H9 (cell line): ENCODE measurements around the gene EPS15. TPM values are rescaled to one million over a fixed set of nuclear protein-coding genes. Genes with fewer than 3 reads are reported as not detected.
"Not testable (repeated sequence)": the region's sequence is repeated elsewhere in the genome, so short reads cannot be mapped to it uniquely, and the experiment has no call there.

Experiments used
- DNase-seq: peaks from one replicate; pipeline ENCODE4 v3.0.0-alpha.2; 2017
- H2AFZ ChIP-seq: one replicate; pipeline ENCODE4 v1.6.1; 2013; ENCODE audit warnings: mild to moderate bottlenecking, low read length, control low read depth, moderate library complexity
- H2AK5ac ChIP-seq: 2 replicates; pipeline ENCODE4 v1.6.1; 2013; ENCODE audit warnings: low read length, control low read depth, mixed read lengths; ENCODE audit not compliant: insufficient read length
- H2BK120ac ChIP-seq: one replicate; pipeline ENCODE4 v1.6.1; 2013; ENCODE audit warnings: low read depth, mild to moderate bottlenecking, low read length, control low read depth, inconsistent platforms; ENCODE audit not compliant: poor library complexity, severe bottlenecking
- H2BK12ac ChIP-seq: 2 replicates; pipeline ENCODE4 v1.6.1; 2013; ENCODE audit warnings: low read length, control low read depth, mixed read lengths, low read depth; ENCODE audit not compliant: insufficient read length
- H2BK15ac ChIP-seq: 2 replicates; pipeline ENCODE4 v1.6.1; 2013; ENCODE audit warnings: low read depth, low read length, control low read depth
- H2BK20ac ChIP-seq: one replicate; pipeline ENCODE4 v1.6.1; 2013; ENCODE audit warnings: low read depth, mild to moderate bottlenecking, low read length, control low read depth, inconsistent platforms; ENCODE audit not compliant: poor library complexity, severe bottlenecking
- H2BK5ac ChIP-seq: 2 replicates; pipeline ENCODE4 v1.6.1; 2013; ENCODE audit warnings: low read length, control low read depth, mixed read lengths; ENCODE audit not compliant: insufficient read length
- H3K14ac ChIP-seq: 2 replicates; pipeline ENCODE4 v1.6.1; 2013; ENCODE audit warnings: low read length, control low read depth; ENCODE audit not compliant: insufficient read depth
- H3K18ac ChIP-seq: 2 replicates; pipeline ENCODE4 v1.6.1; 2013; ENCODE audit warnings: low read depth, mild to moderate bottlenecking, mixed read lengths, low read length, control low read depth; ENCODE audit not compliant: insufficient read length
- H3K23ac ChIP-seq: 2 replicates; pipeline ENCODE4 v1.6.1; 2013; ENCODE audit warnings: low read length, control low read depth, mixed read lengths, low read depth; ENCODE audit not compliant: insufficient read length
- H3K23me2 ChIP-seq: 2 replicates; pipeline ENCODE4 v1.6.1; 2013; ENCODE audit warnings: low read depth, mild to moderate bottlenecking, mixed read lengths, low read length, control low read depth; ENCODE audit not compliant: insufficient read length, poor library complexity, severe bottlenecking
- H3K27ac ChIP-seq: 2 replicates; pipeline ENCODE4 v1.5.1; 2013; ENCODE audit warnings: low read length, control low read depth, mixed read lengths, low read depth; ENCODE audit not compliant: insufficient read length
- H3K27me3 ChIP-seq: 2 replicates; pipeline ENCODE4 v1.6.1; 2013; ENCODE audit warnings: low read length, control low read depth, inconsistent platforms; ENCODE audit not compliant: insufficient read depth
- H3K4ac ChIP-seq: 2 replicates; pipeline ENCODE4 v1.6.1; 2013; ENCODE audit warnings: low read depth, mild to moderate bottlenecking, control low read depth, inconsistent platforms, low read length, moderate library complexity
- H3K4me1 ChIP-seq: 2 replicates; pipeline ENCODE4 v1.6.1; 2013; ENCODE audit warnings: low read length, control low read depth, inconsistent platforms; ENCODE audit not compliant: insufficient read depth
- H3K4me2 ChIP-seq: 2 replicates; pipeline ENCODE4 v1.6.1; 2013; ENCODE audit warnings: low read length, control low read depth, mixed read lengths; ENCODE audit not compliant: insufficient read length, insufficient read depth
- H3K56ac ChIP-seq: 2 replicates; pipeline ENCODE4 v1.6.1; 2013; ENCODE audit warnings: low read depth, mild to moderate bottlenecking, mixed read lengths, low read length, control low read depth; ENCODE audit not compliant: insufficient read length
- H3K79me1 ChIP-seq: 2 replicates; pipeline ENCODE4 v1.6.1; 2013; ENCODE audit warnings: low read depth, mild to moderate bottlenecking, moderate library complexity, low read length, control low read depth, inconsistent platforms; ENCODE audit not compliant: insufficient read depth, poor library complexity, severe bottlenecking
- H3K79me2 ChIP-seq: 2 replicates; pipeline ENCODE4 v1.6.1; 2013; ENCODE audit warnings: low read length, control low read depth, inconsistent platforms; ENCODE audit not compliant: insufficient read depth
- H3K9ac ChIP-seq: 2 replicates; pipeline ENCODE4 v1.6.1; 2013; ENCODE audit warnings: low read length, control low read depth, mixed read lengths; ENCODE audit not compliant: insufficient read length; ENCODE audit errors: extremely low read depth
- H3K9me3 ChIP-seq: one replicate; pipeline ENCODE4 v1.6.1; 2013; ENCODE audit warnings: low read depth, low read length, inconsistent platforms; ENCODE audit not compliant: control insufficient read depth
- H3T11ph ChIP-seq: one replicate; pipeline ENCODE4 v1.6.1; 2013; ENCODE audit warnings: mild to moderate bottlenecking, low read length, control low read depth, inconsistent platforms
- H4K20me1 ChIP-seq: one replicate; pipeline ENCODE4 v1.6.1; 2013; ENCODE audit not compliant: control insufficient read depth, insufficient read length, insufficient read depth
- H4K5ac ChIP-seq: 2 replicates; pipeline ENCODE4 v1.6.1; 2013; ENCODE audit warnings: low read depth, mild to moderate bottlenecking, mixed read lengths, low read length, control low read depth; ENCODE audit not compliant: insufficient read length
- H4K8ac ChIP-seq: replicated peaks from 2 replicates; pipeline ENCODE4 v1.6.1; 2013; ENCODE audit warnings: low read length, control low read depth, mixed read lengths, low read depth; ENCODE audit not compliant: insufficient read length
- H4K91ac ChIP-seq: 2 replicates; pipeline ENCODE4 v1.6.1; 2013; ENCODE audit warnings: low read depth, mild to moderate bottlenecking, moderate library complexity, mixed read lengths, low read length, control low read depth; ENCODE audit not compliant: insufficient read length
- H3K27ac Mint-ChIP-seq, 3 experiments: 2 replicates in 2 of 3; 3 replicates in 1 of 3; pipeline ENCODE4 v1.8.0; 2020 to 2021; ENCODE audit warnings: mixed read lengths in 3 of 3, mild to moderate bottlenecking in 1 of 3, moderate library complexity in 1 of 3
- H3K27me3 Mint-ChIP-seq: 2 replicates; pipeline ENCODE4 v1.8.0; 2021; ENCODE audit warnings: low read depth, mild to moderate bottlenecking, moderate library complexity, mixed read lengths
- H3K36me3 Mint-ChIP-seq, 3 experiments: 2 replicates in 2 of 3; 3 replicates in 1 of 3; pipeline ENCODE4 v1.8.0; 2020 to 2021; ENCODE audit warnings: low read depth in 3 of 3, mixed read lengths in 3 of 3; ENCODE audit not compliant: insufficient read depth in 1 of 3
- H3K4me1 Mint-ChIP-seq, 2 experiments: 2 replicates each; pipeline ENCODE4 v1.8.0; 2020; ENCODE audit warnings: mixed read lengths in 2 of 2
- H3K4me3 Mint-ChIP-seq, 2 experiments: 2 replicates in 1 of 2; 3 replicates in 1 of 2; pipeline ENCODE4 v1.8.0; 2020 to 2021; ENCODE audit warnings: mild to moderate bottlenecking in 2 of 2, mixed read lengths in 2 of 2, moderate library complexity in 1 of 2
- H3K9me3 Mint-ChIP-seq, 2 experiments: 2 replicates in 1 of 2; 3 replicates in 1 of 2; pipeline ENCODE4 v1.8.0; 2020; ENCODE audit warnings: mild to moderate bottlenecking in 2 of 2, mixed read lengths in 2 of 2, moderate library complexity in 1 of 2
- CTCF ChIP-seq: fragments of 200-600 bp; sonication (generic); conservative IDR thresholded peaks from 3 replicates; pipeline ENCODE4 v1.8.0; 2021; ENCODE audit warnings: antibody characterized with exemption, mild to moderate bottlenecking
- WGBS: extraction: QIAGEN DNeasy Blood & Tissue Kit; methylation state at CpG from one replicate; pipeline ENCODE4 v1.1.7; 2013; ENCODE audit warnings: missing lambda C conversion rate, low lambda C conversion rate, mixed read lengths; ENCODE audit not compliant: insufficient read length; ENCODE audit errors: extremely low coverage; 5-methylcytosine and 5-hydroxymethylcytosine counted together
- total RNA-seq: library from RNA; stranded (reverse); gene quantifications from 2 replicates; pipeline ENCODE4 v1.2.1, GENCODE V29; 2021

The EPS15 gene
- total RNA-seq, 1 experiment from 2014 or later = 44.1 TPM

- Histone ChIP-seq H2BK12ac (no peak overlapping the region), H3K18ac (no peak overlapping the region), H2BK5ac (no peak overlapping the region), H3K4me2 (no peak overlapping the region), H3K23me2 (no peaks in the 10 kb centered on the region), H4K8ac (no peak overlapping the region), H3T11ph (no peak overlapping the region), H3K27ac (no peak overlapping the region), H3K79me2 (no peaks in the 10 kb centered on the region), H2AK5ac (no peak overlapping the region), H3K9me3 (no peaks in the 10 kb centered on the region), H2BK120ac (no peak overlapping the region), H2AFZ (no peak overlapping the region), H3K4ac (no peak overlapping the region), H3K9ac (no peak overlapping the region), H3K4me1 (no peaks in the 10 kb centered on the region), H3K79me1 (no peaks in the 10 kb centered on the region), H3K23ac (no peak overlapping the region), H4K20me1 (no peaks in the 10 kb centered on the region), H3K14ac (no peak overlapping the region), H3K27me3 (no peaks in the 10 kb centered on the region), H4K91ac (no peak overlapping the region), H3K56ac (no peak overlapping the region), H2BK20ac (no peak overlapping the region), H2BK15ac (no peak overlapping the region), H4K5ac (no peak overlapping the region)
- H3K27me3 Mint-ChIP-seq = no peaks in the 10 kb centered on the region
- H3K4me3 Mint-ChIP-seq = no peak overlapping the region
- no peak for DNase-seq
- no peak for TF ChIP-seq CTCF
- H3K9me3 Mint-ChIP-seq = no peaks in the 10 kb centered on the region
- peaks cover 0 to 3% of the 10 kb centered on the region in 2 experiments; a peak in 1 of 4 replicates for H3K4me1 Mint-ChIP-seq
- no peak overlapping the region for H3K27ac Mint-ChIP-seq
- H3K36me3 Mint-ChIP-seq = peaks cover 0 to 10% (median 7%) of the 10 kb centered on the region in 3 experiments; a peak in 5 of 7 replicates
These were observed 80.0 kb downstream of the EPS15 start for GRCh38 chr1:51439053-51439452.

- not testable (repeated sequence) for H4K5ac ChIP-seq, H3K79me1 ChIP-seq, H2AFZ ChIP-seq, H3K27me3 ChIP-seq, H2BK20ac ChIP-seq, H4K8ac ChIP-seq, H3K4me3 Mint-ChIP-seq, H2BK12ac ChIP-seq, H2BK5ac ChIP-seq, H3K4ac ChIP-seq, H3K14ac ChIP-seq, H3K79me2 ChIP-seq, H3K9ac ChIP-seq, H2AK5ac ChIP-seq, H3T11ph ChIP-seq, H3K18ac ChIP-seq, H3K23me2 ChIP-seq, H2BK120ac ChIP-seq, DNase-seq, H3K4me1 ChIP-seq, H3K36me3 Mint-ChIP-seq, H3K56ac ChIP-seq, H3K4me1 Mint-ChIP-seq, H3K27ac ChIP-seq, H3K27ac Mint-ChIP-seq, H4K91ac ChIP-seq, H2BK15ac ChIP-seq, H3K9me3 Mint-ChIP-seq, H3K27me3 Mint-ChIP-seq, H3K23ac ChIP-seq, H4K20me1 ChIP-seq, H3K4me2 ChIP-seq, H3K9me3 ChIP-seq
- no CpG with 5 or more reads among the region's 6 CpGs for WGBS
These were observed 81.7 kb downstream of the EPS15 start for GRCh38 chr1:51437391-51437790.
